ENCODE measurements around the gene RNF130. TPM values are rescaled to one million over a fixed set of nuclear protein-coding genes. Genes with fewer than 3 reads are reported as not detected.
A peak's percentile ranks its signal among the peaks of the same experiment; 100 is the strongest.
"Not testable (repeated sequence)": the region's sequence is repeated elsewhere in the genome, so short reads cannot be mapped to it uniquely, and the experiment has no call there.

RNF130 gene
- total RNA-seq, 1 donor from 2014 or later: 73.9 TPM

DNA sequence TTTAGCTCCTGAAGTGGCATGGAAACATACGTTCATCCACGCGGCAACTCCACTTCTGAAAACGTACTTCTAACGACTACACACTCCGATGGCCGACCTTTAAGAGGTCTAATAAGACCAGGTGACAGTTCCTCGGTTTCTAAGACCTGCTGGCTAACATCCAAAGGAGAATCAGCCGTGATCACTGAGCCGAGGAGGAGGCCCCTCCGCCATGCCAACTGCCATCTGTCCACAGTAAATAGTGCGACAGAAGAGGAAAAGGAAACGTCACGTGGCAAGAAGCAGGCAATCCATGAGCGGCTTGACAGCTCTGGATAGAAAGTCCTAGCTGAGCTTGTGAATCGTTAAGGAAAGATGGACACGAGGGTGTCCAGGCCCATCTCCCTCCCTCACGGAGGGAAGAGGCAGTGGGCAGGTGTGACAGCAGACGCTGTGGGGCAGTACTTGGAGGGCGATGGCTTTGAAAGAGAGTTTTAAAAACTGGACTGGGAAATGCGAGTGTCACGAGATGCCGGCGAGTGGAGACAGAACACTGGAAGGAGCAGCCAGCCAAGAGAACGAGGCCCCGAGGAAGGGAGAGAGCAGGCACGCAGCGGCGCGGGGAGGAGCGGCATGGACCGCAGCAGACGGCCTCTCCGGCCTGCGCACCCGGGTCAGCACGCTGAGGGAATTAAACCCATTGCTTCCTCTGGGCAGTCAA lies 97.2 kb downstream of the RNF130 start:
- DNase-seq (ENCODE audit: low spot score): no peak

DNA sequence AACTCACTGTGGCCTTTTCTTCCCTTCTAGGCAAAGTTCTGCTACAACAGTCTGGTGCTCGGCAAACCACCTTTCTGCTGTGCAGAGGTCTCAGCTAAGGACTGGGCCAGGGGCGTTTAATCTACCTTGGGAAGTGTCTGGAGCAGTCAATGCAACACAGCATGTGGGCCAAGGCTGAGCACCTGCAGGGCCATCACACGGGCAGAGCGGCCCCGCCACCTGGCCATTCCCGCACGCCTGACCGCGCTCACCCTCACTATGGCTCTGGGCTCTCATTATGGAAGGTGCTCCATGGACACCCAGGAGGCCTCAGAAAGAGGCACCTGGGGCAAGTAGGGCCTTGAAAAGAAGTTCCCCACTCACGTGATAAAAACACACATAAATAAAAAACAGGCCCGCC lies 98.2 kb downstream of the RNF130 start:
- no peak for DNase-seq (ENCODE audit: low spot score)

DNA sequence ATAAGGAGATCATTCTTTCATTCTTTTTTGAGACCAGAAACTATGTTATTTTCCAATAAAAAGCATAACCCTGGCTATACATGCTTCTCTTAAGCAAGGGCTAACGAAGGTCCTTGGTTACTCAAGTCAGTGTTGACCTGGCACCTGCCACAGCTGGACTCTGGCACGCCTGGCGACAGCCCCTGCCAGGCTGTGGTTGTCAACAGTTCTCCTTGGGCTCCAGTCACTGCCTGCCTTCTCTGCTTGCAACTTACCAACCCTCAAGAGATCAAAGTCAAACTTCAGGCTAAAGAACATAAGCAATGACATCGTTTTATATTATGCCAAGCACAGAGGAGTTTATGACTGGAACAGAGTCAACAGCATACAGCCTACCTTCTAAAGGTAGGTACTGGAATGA lies 102.4 kb downstream of the RNF130 start:
- DNase-seq (ENCODE audit: low spot score): no peak

DNA sequence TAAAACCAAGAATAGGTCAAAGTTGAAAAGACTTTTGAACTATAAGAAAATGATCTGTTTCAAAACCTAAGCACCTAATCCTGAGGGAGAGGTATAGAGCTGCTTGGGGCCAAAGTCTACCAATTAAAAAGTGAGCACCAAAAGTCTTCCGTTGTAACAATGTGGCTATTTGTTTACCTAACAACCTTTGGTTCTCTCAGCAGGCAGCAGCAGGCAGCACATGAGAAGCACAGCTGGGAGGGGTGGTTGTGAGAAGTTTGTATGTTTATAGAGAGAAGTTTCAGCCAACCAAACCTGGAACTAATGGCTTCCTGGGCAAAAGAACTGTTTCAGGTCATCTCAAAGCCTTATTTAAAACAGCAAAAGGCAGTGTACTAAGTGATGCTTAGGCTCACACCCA lies 104.1 kb downstream of the RNF130 start:
- no peak for DNase-seq (ENCODE audit: low spot score)

DNA sequence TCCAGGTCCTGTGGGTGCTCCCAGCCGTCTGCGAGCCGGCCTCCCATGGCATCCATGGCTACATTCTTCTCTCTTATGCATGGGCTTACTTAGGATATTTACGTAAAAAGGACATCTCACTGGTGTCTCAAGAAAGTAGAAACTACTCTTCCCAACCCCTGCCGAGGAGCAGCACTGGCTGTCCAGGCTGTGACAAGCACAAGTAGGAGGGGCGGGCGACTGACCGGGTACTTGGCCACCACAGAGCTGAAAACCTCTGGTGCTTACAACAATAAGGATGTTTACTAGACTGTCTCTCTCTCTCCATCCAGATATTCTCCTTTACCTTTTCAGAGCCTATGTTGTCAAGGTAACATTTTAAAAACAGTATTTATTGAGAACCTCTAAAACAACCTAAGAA lies 107.5 kb downstream of the RNF130 start:
- DNase-seq (ENCODE audit: low spot score): no peak

DNA sequence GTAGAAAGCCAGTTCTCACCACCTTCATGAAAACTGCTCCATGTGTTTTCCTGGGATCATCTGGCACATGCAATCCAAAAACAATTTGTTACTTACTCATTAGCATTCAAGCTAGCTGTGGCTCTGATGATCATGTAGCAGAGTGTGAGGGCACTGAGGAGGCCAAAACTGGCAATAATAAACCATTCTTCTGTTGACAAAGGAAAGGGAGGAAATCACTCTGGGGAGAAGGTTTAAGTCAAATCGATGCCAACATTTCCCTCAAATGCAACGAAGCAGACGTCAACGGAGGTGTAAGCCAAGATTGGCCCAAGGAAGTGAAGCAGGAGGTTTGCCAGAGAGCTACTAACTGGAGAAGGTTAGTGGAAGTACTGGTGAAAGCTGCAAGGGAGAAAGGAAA lies 108.2 kb downstream of the RNF130 start:
- no peak for DNase-seq (ENCODE audit: low spot score)

DNA sequence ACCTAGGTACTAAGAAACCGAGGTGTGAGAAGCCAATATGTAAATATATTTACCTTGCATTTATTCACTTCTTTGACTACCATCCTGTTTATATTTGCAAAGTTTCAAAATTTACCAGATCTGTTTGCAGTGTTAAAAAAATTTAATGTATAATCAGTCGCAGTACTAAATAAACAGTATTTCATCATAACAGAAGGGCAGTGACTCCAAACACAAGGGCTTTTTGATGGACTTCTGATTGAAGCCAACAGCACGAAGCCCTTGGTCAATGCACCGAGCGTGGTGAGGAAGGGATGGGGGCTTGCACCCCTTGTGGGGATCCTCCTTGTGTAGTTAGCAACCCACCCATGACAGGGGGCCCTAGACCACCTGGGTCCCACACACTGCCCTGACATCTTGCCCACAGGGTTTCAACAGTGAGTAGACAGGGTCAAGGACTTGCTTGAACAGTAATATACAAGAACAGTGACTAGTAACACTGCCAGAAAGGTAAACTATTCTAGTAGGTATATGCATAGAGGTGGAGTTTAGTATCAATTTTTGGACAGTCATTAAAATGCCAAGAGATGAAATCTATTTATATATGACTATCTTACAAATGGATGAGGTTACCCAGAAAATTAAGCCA lies 111.2 kb downstream of the RNF130 start:
- no peak for DNase-seq (ENCODE audit: low spot score)

DNA sequence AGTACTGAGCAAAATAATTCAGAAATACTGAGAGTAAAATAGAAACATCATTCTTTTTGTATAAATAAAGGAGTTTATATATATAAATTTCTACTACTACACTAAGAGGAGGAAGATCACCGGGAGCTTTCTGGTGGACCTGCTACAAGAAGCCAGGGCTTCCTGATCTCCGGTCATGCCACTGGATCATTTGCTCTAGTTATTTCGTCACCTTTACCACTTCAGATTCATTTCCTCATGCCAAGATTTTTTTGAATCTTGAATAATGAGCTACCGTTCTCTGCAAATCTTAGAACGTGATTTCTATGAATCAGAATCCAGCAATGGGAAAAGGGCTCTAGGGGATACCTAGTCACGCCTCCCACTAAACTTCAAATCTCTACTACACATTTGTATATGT lies 111.9 kb downstream of the RNF130 start:
- DNase-seq (ENCODE audit: low spot score): no peak

DNA sequence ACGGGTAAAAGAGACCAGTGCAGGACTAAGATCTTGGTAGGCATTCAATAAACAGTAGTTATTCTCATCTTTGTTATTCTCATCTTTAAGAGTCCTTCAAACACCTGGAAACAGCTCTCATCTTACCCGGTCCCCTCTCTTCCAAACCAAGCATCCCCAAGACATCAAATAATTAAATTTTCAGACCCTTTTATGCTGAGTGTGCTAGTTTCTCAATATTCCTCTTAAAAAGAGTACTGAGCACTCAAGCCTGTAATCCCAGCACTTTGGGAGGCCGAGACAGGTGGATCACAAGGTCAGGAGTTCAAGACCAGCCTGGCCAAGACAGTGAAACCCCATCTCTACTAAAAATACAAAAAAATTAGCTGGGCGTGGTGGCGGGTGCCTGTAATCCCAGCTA lies 112.4 kb downstream of the RNF130 start:
- DNase-seq (ENCODE audit: low spot score): not testable (repeated sequence)

DNA sequence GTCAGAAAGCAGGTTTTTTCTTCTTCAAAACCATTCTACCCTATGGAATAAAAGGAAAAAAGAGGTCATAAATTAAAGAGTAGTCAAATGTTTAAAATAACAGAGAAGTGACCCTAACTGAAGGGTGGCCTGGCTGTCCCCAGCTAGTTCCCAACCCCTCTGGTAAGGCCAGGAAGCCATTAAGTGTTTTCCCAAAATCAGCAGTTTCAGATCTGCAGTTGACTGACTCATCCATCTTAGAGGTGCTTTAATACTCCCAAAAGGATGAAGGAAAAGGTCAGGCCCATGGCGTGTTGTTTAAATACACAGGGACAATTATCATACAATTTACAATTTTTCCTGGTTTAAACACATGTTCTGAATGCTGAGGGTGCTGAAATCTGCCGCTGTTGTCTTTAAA lies 115.9 kb downstream of the RNF130 start:
- DNase-seq (ENCODE audit: low spot score): no peak

DNA sequence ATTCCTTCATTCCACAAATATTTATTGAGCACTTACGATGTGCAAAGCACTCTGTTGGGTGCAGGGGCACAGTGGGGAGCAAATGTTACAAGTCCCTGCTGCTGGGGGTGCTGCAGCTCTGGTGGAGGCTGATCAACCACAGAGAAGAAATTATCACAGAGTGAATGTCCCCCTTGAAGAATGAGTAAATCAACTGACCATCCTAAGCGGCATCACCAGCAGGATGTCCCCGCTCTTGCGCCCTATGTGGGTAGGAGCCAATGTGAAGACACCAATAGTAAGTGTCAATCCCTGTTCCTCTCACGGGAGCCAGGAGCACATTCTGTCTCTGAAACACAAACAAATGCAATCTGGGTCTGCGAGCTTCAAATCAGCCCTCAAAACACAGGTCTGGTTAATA lies 116.5 kb downstream of the RNF130 start:
- no peak for DNase-seq (ENCODE audit: low spot score)

DNA sequence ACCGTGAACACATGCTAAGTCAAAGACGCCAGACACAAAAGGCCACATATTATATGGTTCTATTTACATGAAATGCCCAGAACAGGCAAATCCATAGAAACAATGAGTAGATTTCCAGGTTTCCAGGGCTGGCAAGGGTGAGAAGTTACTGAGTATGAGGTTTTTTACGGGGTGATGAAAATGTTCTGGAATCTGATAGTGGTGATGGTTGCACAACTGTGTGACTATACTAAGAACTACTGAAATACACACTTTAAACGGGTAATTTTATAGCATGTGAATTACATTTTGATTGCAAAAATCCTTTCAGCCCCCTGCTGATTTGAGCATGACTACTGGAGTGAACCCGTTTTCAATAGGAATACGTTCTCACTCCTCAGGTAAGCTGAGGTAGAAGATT lies 117.1 kb downstream of the RNF130 start:
- no peak for DNase-seq (ENCODE audit: low spot score)

DNA sequence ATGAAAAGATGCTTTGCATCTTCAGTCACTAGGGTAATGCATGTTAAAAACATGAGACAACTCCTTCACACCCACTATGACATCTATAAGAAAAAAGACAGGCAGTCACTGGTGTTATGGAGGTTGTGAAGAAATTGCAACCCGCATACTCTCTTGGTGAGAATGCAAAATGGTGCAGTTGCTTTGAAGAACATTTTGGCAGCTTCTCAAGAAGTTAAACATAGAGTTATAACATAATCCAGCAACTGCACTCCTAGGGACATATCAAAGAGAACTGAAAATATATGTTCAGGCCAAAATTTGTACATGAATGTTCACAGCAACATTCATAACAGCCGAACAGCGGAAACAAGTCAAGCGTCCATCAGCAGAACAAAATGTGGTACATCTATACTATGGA lies 117.6 kb downstream of the RNF130 start:
- DNase-seq (ENCODE audit: low spot score): peak; percentile 30

DNA sequence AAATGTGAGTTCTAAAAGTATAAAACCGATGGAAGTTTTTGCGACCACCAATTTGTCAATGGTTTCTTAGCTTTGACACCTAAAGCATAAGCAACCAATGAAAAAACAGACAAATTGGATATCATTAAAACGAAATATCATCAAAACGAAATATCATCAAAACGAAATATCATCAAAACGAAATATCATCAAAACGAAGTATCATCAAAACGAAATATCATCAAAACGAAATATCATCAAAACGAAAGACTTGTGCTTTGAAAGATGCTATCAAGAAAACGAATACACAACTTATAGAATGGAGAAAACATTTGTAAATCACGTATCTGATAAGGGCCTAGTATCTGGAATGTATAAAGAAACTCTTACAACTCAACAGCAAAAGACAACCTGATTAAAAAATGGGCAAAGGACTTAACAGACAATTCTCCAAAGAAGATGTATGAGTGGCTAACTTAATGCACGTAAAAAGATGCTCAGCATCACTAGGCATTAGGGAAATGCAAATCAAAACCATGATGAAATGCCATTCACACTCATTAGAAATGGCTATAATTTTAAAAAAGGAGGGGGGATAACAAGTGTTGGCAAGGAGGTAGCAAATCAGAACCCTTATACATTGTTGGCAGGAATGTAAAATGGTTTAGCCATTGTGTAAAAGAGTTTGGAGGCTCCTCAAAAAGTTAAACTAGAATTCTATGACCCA lies 134.4 kb downstream of the RNF130 start:
- DNase-seq (ENCODE audit: low spot score): no peak

DNA sequence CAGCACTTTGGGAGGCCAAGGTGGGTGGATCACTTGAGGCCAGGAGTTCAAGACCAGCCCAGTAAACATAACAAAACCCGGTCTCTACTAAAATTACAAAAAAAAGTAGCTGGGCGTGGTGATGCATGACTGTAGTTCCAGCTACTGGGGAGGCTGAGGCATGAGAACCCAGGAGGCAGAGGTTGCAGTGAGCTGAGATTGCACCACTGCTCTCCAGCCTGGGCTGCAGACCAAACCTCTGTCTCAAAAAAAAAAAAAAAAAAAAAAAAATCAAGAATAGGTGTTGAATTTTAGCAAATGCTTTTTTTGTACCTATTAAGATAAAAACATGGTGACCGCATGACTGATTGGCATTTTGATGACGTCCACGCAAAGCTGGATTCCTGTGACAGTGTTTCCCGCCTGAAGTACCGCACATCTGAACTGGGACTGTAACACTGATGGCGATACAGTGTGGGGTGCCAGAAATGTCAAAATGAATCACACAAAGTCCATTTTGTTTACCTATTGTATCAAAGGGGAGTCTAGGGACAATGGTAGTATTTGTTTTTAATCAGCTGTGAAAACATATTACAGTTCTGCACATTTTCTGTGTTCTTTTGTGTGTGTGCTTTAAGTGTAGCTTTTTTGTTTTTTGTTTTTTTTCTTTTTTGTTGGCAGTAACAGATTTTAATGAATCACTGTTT lies 140.6 kb downstream of the RNF130 start:
- DNase-seq (ENCODE audit: low spot score): no peak

DNA sequence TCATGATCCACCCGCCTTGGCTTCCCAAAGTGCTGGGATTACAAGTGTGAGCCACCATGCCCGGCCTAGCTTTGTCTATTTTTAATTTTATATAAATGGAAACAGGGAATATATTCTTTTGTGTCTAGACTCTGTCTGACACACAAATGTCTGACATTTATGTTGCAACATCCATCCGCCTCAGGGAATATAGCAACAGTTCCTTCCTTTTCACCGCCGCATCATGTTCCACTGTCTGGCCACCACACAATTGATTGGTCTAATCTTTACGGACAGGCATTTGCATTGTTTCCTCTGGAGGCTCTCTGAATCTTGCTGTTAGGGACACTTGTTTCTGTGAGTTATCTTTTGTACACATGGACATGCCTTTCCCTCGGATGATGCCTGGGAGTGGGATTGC lies 143.7 kb downstream of the RNF130 start:
- DNase-seq (ENCODE audit: low spot score): no peak

DNA sequence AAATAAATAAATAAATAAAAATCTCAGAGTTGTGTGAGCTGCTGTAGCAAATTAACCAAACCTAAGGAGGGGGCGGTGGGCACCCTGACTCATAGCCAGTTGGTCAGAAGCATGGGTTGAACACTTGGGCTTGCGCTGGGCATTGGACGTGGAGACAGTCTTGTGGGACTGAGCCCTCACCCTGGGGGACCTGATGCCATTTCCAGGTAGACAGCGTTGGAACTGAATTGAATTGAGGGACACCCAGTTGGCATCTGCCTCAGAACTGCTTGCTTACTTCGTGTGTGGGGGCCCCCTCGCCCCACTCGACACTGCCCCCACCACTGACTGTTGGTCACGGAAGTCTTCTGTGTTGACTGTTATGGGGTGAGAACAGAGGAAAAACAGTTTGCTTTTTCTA lies 144.9 kb downstream of the RNF130 start:
- DNase-seq (ENCODE audit: low spot score): no peak

DNA sequence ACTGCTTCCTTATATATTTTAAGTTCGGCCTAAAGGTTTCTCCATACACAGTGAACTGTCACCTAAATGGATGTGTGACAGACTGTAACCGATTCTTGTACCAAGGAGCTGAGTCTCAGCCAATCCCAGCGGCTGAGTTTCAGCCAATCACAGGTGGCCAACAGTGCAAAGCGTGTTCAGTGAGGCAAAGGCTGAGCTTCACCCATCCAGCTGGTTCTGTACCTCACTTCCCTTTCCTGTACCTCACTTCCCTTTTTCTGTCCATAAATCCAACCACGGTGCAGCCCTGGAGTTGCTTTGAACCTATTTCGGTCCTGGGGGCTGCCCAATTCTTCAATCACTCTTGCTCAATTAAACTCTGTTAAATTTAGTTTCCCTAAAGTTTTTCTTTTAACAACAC lies 148.1 kb downstream of the RNF130 start:
- DNase-seq (ENCODE audit: low spot score): no peak

DNA sequence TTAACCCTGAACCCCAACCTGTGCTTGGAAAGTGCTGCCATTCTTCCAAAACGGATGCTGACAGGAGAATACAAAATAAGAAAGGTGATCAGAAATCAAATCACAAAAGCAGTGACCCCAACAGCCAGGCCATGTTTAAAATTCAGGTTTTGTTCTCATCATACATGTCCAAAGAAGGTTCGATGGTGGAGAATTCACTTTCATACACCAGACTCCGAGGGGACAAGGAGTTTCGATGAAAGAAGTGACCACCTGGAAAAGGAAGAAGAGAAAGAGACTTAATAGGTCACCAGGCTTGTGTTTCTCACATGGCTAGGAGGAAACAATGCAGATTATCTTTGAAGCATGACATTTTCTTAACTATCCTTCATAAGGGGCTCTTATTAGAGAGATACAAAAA lies 151.4 kb downstream of the RNF130 start:
- no peak for DNase-seq (ENCODE audit: low spot score)

DNA sequence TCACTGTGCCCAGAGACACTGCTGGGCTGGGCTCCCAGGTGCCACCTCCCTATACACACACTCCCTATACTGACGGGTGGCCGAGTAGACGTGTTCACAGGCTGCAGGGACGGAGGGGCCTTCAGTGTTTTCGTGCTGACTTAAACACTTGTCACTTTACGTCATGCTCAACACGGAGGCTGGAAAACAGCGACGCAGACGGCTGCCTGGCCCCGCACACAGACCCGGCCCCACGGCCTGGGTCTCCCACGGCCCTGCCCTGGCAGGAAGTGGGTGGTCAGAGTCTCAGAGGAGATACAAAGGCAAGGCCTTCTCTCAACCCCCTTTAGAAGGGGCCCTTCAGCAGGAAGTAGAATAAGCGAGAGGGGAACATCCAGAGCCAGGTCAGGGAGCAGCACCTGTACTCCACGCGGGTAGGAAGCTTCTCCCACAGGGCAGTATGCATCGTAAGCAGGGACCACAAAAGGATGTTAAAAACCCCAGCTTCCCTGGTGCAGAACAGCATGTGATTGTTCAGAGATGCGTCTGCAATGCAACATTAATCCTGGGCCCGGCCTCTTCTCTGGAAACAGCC lies 152.0 kb downstream of the RNF130 start:
- no peak for DNase-seq (ENCODE audit: low spot score)

DNA sequence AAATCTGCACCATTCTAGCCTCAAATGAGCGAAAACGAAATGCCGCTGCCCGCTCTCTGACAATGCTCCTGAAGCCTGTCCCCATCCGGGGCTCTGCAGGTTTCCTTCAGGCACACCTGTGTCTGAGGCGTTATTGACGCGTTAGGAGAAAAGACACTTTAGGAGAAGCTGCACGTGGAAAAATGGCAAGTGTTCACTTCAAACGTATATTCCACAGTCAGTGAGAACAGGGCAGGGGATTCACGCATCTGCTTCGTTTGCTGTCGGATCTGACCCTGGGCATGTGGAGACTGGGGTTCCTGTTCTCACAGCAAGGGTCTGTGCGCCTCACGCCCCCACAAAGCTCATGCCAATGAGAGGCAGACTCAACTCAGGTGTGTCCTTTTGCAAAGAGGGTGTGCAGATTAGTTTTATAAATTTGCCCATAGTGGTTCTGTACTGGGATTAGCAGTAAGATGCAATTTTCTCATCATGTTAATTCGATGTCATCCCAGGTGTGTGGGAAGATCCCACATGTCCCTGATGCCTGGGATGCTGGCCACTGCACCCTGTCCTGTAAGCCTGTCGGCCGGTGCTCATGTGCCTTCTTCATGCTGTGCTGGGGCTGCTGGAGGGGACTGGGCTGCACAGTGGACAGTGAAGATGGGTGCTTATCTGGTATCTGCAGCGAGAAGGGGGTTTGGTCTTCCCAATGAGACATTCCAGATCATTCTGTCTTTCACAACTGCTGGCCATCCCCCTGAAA lies 152.6 kb downstream of the RNF130 start:
- DNase-seq (ENCODE audit: low spot score): no peak
